K562 (cell line): ENCODE data around the gene PRRC2C. TPM values are rescaled to one million over a fixed set of nuclear protein-coding genes. Genes with fewer than 3 reads are reported as not detected.

Experiments used
- BHLHE40 ChIP-seq: IDR thresholded peaks from 2 replicates; pipeline ENCODE4 v1.6.1; 2011; ENCODE audit warnings: low read length, improper control_type of control experiment
- CBX8 ChIP-seq: fragments of 200-600 bp; sonication (generic); IDR thresholded peaks from 2 replicates; pipeline ENCODE4 v1.6.1; 2012; ENCODE audit warnings: borderline replicate concordance, mixed run types, low read depth, mild to moderate bottlenecking, moderate library complexity, mixed read lengths, low read length, control low read depth, inconsistent platforms; ENCODE audit not compliant: poor library complexity, severe bottlenecking; ENCODE audit errors: extremely low read depth
- DPF2 ChIP-seq: fragments of 450-650 bp; IDR thresholded peaks from 2 replicates; pipeline ENCODE4 v1.6.1; 2016
- EWSR1 ChIP-seq: fragments of 450-650 bp; IDR thresholded peaks from 2 replicates; pipeline ENCODE4 v1.6.1; 2018; ENCODE audit warnings: borderline replicate concordance, mild to moderate bottlenecking, low read depth, moderate library complexity; ENCODE audit not compliant: partially characterized antibody
- HDGF ChIP-seq: fragments of 450-650 bp; IDR thresholded peaks from 2 replicates; pipeline ENCODE4 v1.6.1; 2016
- KDM1A ChIP-seq, 2 experiments: fragments of 450-650 bp; IDR thresholded peaks; 2 replicates each; pipeline ENCODE4 v1.6.1; 2016; ENCODE audit warnings: mild to moderate bottlenecking in 2 of 2
- LEF1 ChIP-seq: fragments of 450-650 bp; IDR thresholded peaks from 2 replicates; pipeline ENCODE4 v1.6.1; 2016; ENCODE audit warnings: mild to moderate bottlenecking
- MYBL2 ChIP-seq, 2 experiments: fragments of 450-650 bp in 1 of 2; sonication (generic) in 1 of 2; formaldehyde crosslinking in 1 of 2; IDR thresholded peaks; 2 replicates each; pipeline versions ENCODE4 v1.6.1 to v1.8.1; 2017 to 2022; ENCODE audit warnings: borderline replicate concordance in 1 of 2, inconsistent platforms in 1 of 2, low read depth in 1 of 2, mild to moderate bottlenecking in 1 of 2, missing genetic modification reagents in 1 of 2, moderate library complexity in 1 of 2
- PRMT5 ChIP-seq: sonication (generic); formaldehyde crosslinking; IDR thresholded peaks from 2 replicates; pipeline ENCODE4 v1.5.0; 2020; ENCODE audit warnings: missing genetic modification reagents
- RAD51 ChIP-seq: fragments of 450-650 bp; IDR thresholded peaks from 2 replicates; pipeline ENCODE4 v1.7.1; 2016; ENCODE audit warnings: low read depth, mild to moderate bottlenecking, borderline replicate concordance
- RERE ChIP-seq: sonication (generic); formaldehyde crosslinking; IDR thresholded peaks from 2 replicates; pipeline ENCODE4 v1.8.0; 2023; ENCODE audit warnings: missing genetic modification reagents, mild to moderate bottlenecking, borderline replicate concordance
- TCF3 ChIP-seq: sonication (generic); formaldehyde crosslinking; IDR thresholded peaks from 2 replicates; pipeline ENCODE4 v1.4.0; 2020; ENCODE audit warnings: mild to moderate bottlenecking, missing genetic modification reagents
- ZBTB11 ChIP-seq, 3 experiments: fragments of 200-800 bp in 1 of 3; fragments of 250-450 bp in 1 of 3; fragments of 450-650 bp in 1 of 3; sonication (Bioruptor Pico) in 1 of 3; sonication (Bioruptor generic) in 1 of 3; formaldehyde crosslinking in 1 of 3; IDR thresholded peaks; 2 replicates each; pipeline versions ENCODE4 v1.6.1 to v1.8.0; 2016 to 2022; ENCODE audit warnings: mild to moderate bottlenecking in 2 of 3, missing genetic modification characterization in 2 of 3, missing compliant biosample characterization in 1 of 3, moderate library complexity in 1 of 3
- ZKSCAN3 ChIP-seq: fragments of 250-450 bp; sonication (Bioruptor Pico); IDR thresholded peaks from 2 replicates; pipeline ENCODE4 v1.4.0; 2020
- ZNF280A ChIP-seq: fragments of 450-650 bp; IDR thresholded peaks from 2 replicates; pipeline ENCODE4 v1.6.1; 2018; ENCODE audit warnings: mild to moderate bottlenecking, low read depth; ENCODE audit not compliant: partially characterized antibody
- ZNF589 ChIP-seq: fragments of 200-800 bp; sonication (Bioruptor generic); IDR thresholded peaks from 2 replicates; pipeline ENCODE4 v1.6.1; 2016; ENCODE audit warnings: low read depth, missing genetic modification characterization, missing compliant biosample characterization
- ZNF766 ChIP-seq: fragments of 200-800 bp; sonication (Bioruptor generic); conservative IDR thresholded peaks from 2 replicates; pipeline ENCODE4 v1.6.1; 2016; ENCODE audit warnings: missing genetic modification characterization, missing compliant biosample characterization
- polyA plus RNA-seq, 8 experiments: library from polyadenylated mRNA; depleted of rRNA in 4 of 8; stranded (reverse) in 5 of 8; unstranded in 3 of 8; fragments of >200 nt; fragmentation: Nextera tagmentation in 2 of 8; fragmentation: Illumina TruSeq in 1 of 8; extraction: Ambion mirVana in 2 of 8; extraction: Trizol in 1 of 8; gene quantifications; 2 replicates each; pipeline versions ENCODE4 v1.2.1 to v1.2.3, GENCODE V29; 2011 to 2014; ENCODE audit warnings: inconsistent platforms in 1 of 8, missing spikeins in 1 of 8
- total RNA-seq, 7 experiments: library from RNA; depleted of rRNA in 6 of 7; stranded (reverse); fragments of >200 nt in 6 of 7; fragmentation: Illumina TruSeq in 2 of 7; extraction: Trizol in 2 of 7; gene quantifications; 2 replicates each; pipeline versions ENCODE4 v1.2.1 to v1.2.3, GENCODE V29; 2011 to 2021; ENCODE audit warnings: low replicate concordance in 1 of 7

Gene PRRC2C
- total and polyA plus RNA-seq, 9 of the 15 experiments (the other 6 are each of a cell fraction or from before 2014, with no cell fraction given) = 61.9 to 237 (median 105) TPM

- TF ChIP-seq EWSR1 (no peak), KDM1A (IDR thresholded peaks at IDR 0.05) (no peak), BHLHE40 (no peak), CBX8 (no peak), MYBL2 (IDR thresholded peaks at IDR 0.05; ENCODE audit: low read depth) (no peak), MYBL2 (CRISPR knock-in tag; IDR thresholded peaks at IDR 0.05; ENCODE audit: borderline replicate concordance) (no peak), RAD51 (no peak), ZBTB11 (CRISPR knock-in tag; IDR thresholded peaks at IDR 0.05) (0 out of 6 replicates have a peak, but pooled peaks of 1 of the 3 experiments have one; percentile 39), ZKSCAN3 (CRISPR knock-in tag) (no peak), RERE (CRISPR knock-in tag) (no peak), DPF2 (peak; percentile 28; the same call in 1 of the 2 replicates), LEF1 (no peak; the same call in 1 of the 2 replicates), ZNF589 (CRISPR knock-in tag) (peak; percentile 77; the same call in 1 of the 2 replicates), ZNF766 (CRISPR knock-in tag) (peak; percentile 82; the same call in 1 of the 2 replicates), ZNF280A (no peak), HDGF (no peak), TCF3 (CRISPR knock-in tag) (no peak), PRMT5 (CRISPR knock-in tag) (no peak)
Measured at GRCh38 chr1:171484760-171485374, 463 bp upstream of the PRRC2C start (continued).
